ENCODE measurements around the gene PHACTR1. TPM values are rescaled to one million over a fixed set of nuclear protein-coding genes. Genes with fewer than 3 reads are reported as not detected.

The PHACTR1 gene
- total and polyA plus RNA-seq, 12 donors = 6.3 to 150 (median 79.9) TPM

GRCh38 chr6:12873691-12874090 lies 157.1 kb downstream of the PHACTR1 start:
- Histone ChIP-seq H3K36me3 (no peaks in the 10 kb centered on the region), H3K27ac (no peak overlapping the region), H3K9me3 (no peaks in the 10 kb centered on the region), H3K4me1 (no peaks in the 10 kb centered on the region), H3K4me3 (no peak overlapping the region), H3K27me3 (peaks cover 0 to 30% (median 10%) of the 10 kb centered on the region in 7 donors)
- no peak for ATAC-seq
- no peak for TF ChIP-seq CTCF (IDR thresholded peaks at IDR 0.05)
- intact Hi-C loops (cut with DNase I) = no loop called here
- DNase-seq = no peak

GRCh38 chr6:12875051-12875450 lies 158.5 kb downstream of the PHACTR1 start:
- 74 to 79% methylated on average over 6 of the region's 6 CpGs for WGBS, 2 donors
- no peak for TF ChIP-seq CTCF (IDR thresholded peaks at IDR 0.05)
- Histone ChIP-seq H3K4me3 (no peak overlapping the region), H3K36me3 (no peaks in the 10 kb centered on the region), H3K9me3 (no peaks in the 10 kb centered on the region), H3K27me3 (peaks cover 0 to 31% (median 16%) of the 10 kb centered on the region in 7 donors), H3K4me1 (no peaks in the 10 kb centered on the region), H3K27ac (no peak overlapping the region)
- DNase-seq = no peak
- ATAC-seq = no peak
- intact Hi-C loops (cut with DNase I) = no loop called here

- no peak overlapping the region for H3K4me3 ChIP-seq
- H3K27ac ChIP-seq = no peak overlapping the region
- WGBS, 2 donors = 60 to 61% methylated on average over 4 of the region's 4 CpGs
- no peak for ATAC-seq
- H3K36me3 ChIP-seq = no peaks in the 10 kb centered on the region
- H3K9me3 ChIP-seq = no peaks in the 10 kb centered on the region
- peaks cover 0 to 45% (median 22%) of the 10 kb centered on the region in 7 donors for H3K27me3 ChIP-seq
- no peaks in the 10 kb centered on the region for H3K4me1 ChIP-seq
- intact Hi-C loops (cut with DNase I) = no loop called here
- DNase-seq = no peak
- no peak for TF ChIP-seq CTCF (IDR thresholded peaks at IDR 0.05)
These were observed 162.2 kb downstream of the PHACTR1 start for GRCh38 chr6:12878741-12879140.

GRCh38 chr6:12882761-12883290 lies 166.3 kb downstream of the PHACTR1 start:
- WGBS, 2 donors = 73 to 75% methylated on average over 2 of the region's 2 CpGs
- H3K4me1 ChIP-seq = peaks cover 0 to 10% (median 0%) of the 10 kb centered on the region in 9 donors
- peaks cover 0 to 46% (median 22%) of the 10 kb centered on the region in 7 donors for H3K27me3 ChIP-seq
- H3K4me3 ChIP-seq = no peak overlapping the region
- no peaks in the 10 kb centered on the region for H3K36me3 ChIP-seq
- H3K27ac ChIP-seq = no peak overlapping the region
- intact Hi-C loops (cut with DNase I) = no loop called here
- ATAC-seq = no peak
- no peaks in the 10 kb centered on the region for H3K9me3 ChIP-seq
- DNase-seq = no peak
- no peak for TF ChIP-seq CTCF (IDR thresholded peaks at IDR 0.05)
